HUES48 (cell line): Measurements from ENCODE around the gene UGT1A6.

Experiments
- H3K27ac ChIP-seq: one replicate; pipeline ENCODE4 v1.7.0; 2013; ENCODE audit warnings: low read depth, low read length, inconsistent platforms
- H3K27me3 ChIP-seq: 2 replicates; pipeline ENCODE4 v1.6.1; 2013; ENCODE audit warnings: mild to moderate bottlenecking, low read length; ENCODE audit not compliant: control insufficient read depth, insufficient read depth
- H3K36me3 ChIP-seq: 2 replicates; pipeline ENCODE4 v1.6.1; 2013; ENCODE audit warnings: low read length; ENCODE audit not compliant: control insufficient read depth, insufficient read depth
- H3K4me1 ChIP-seq: 2 replicates; pipeline ENCODE4 v1.6.1; 2013; ENCODE audit warnings: mild to moderate bottlenecking, low read length; ENCODE audit not compliant: control insufficient read depth, insufficient read depth
- H3K4me3 ChIP-seq: 2 replicates; pipeline ENCODE4 v1.5.1; 2013; ENCODE audit warnings: mild to moderate bottlenecking, low read depth, low read length
- H3K9ac ChIP-seq: 2 replicates; pipeline ENCODE4 v1.6.1; 2013; ENCODE audit warnings: mild to moderate bottlenecking, low read depth, low read length, moderate library complexity
- H3K9me3 ChIP-seq: 2 replicates; pipeline ENCODE4 v1.6.1; 2013; ENCODE audit warnings: low read length; ENCODE audit not compliant: control insufficient read depth, insufficient read depth

Gene UGT1A6

DNA sequence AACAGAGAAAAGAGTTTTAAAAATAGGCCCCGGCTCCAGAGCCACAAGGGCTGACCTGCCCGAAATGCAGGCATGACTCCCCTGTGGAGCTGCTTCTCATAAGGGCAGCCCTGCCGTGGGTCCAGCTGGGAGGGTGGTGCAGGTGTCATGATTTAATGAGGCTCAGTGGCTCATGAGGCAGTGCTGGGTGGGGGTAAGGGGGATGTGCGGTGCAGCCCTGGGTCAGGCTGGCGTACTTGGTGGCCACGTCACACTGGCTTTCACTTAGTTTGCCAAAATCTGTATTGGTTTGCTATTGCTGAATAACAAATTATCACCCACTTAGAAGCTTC is 128.1 kb downstream of the UGT1A6 start:
- Histone ChIP-seq H3K4me1 (no peaks in the 10 kb centered on the region), H3K9ac (no peak overlapping the region), H3K36me3 (no peaks in the 10 kb centered on the region), H3K27me3 (no peaks in the 10 kb centered on the region), H3K9me3 (no peaks in the 10 kb centered on the region), H3K27ac (no peak overlapping the region), H3K4me3 (no peak overlapping the region)

DNA sequence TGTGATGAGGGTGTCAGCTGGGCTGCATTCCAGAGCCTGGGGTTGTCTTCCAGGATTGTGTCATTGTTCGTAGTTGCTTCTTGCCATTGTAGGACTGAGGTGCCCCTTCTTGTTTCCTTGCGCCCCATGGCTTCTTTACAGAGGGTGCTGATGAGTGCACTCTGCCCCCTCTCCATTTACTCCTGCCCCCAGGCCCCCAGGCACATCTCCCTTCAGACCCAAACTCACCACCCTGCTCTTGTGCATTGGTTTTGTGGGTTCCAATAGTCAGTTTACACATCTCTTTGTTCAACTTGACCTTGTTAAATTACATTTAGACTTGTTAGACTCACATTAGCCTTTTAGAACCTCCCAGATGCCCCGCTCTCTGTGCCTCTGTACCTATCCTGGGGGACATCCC is 128.5 kb downstream of the UGT1A6 start:
- Histone ChIP-seq H3K4me1 (no peaks in the 10 kb centered on the region), H3K27ac (no peak overlapping the region), H3K9ac (no peak overlapping the region), H3K9me3 (no peaks in the 10 kb centered on the region), H3K27me3 (no peaks in the 10 kb centered on the region), H3K36me3 (no peaks in the 10 kb centered on the region), H3K4me3 (no peak overlapping the region)

DNA sequence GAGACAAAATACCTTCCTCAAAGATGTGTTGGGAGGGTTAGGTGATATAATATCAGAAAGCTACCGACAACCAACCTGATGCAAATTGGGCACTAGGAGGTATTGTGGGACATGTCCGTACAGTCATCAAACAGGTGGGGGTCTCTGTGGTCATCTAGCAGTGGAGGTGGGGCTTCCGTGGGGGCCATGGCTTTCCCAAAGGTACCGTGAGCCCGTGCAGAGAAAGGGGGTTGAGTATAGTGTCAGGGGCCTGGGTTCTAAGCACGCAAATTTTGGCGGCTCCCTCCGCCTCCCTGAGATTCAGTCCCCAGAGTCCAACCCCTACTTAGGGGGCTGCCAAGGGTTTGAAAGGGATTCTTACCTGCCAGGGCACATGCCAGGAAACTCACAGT is 129.0 kb downstream of the UGT1A6 start:
- H3K27ac ChIP-seq, result no peak overlapping the region

DNA sequence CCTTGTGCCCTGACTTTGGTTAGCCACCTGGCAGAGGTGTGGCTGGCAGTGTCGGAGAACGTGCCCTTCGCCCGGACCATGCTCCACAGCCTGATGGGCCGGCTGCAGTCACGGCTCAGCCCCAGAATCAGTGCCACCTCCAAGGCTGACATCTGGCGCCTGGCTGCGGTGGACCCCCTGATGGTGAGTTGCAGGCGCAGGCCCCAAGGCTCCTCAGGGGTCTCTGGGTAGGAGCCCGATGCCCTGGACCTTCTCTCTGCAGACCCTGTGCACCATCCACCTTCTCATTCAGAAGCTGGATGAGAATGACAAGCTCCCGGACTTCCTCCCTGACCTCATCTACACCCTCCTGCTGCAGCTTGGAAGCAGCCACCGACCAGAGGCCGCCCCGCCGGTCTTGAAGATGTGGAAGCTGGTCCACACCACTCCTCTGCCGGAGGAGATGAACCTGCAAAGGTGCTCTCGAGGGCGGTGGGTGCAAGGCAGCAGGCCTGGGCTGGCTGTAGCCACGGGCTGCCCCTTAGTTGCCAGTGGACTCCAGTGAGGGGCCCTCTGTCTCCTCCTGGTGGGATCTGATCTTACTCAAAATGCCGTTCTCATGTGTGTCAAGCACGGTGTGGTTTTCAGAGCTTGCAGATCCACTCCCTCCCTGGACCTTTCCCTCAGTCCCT is 129.5 kb downstream of the UGT1A6 start:
- H3K9me3 ChIP-seq, result no peaks in the 10 kb centered on the region
- no peak overlapping the region for H3K4me3 ChIP-seq
- H3K4me1 ChIP-seq, result no peaks in the 10 kb centered on the region

More for the DNA sequence above, 129.0 kb downstream of the UGT1A6 start:
- H3K36me3 ChIP-seq, result no peaks in the 10 kb centered on the region
- H3K9ac ChIP-seq, result no peak overlapping the region
- H3K4me3 ChIP-seq, result no peak overlapping the region
- no peaks in the 10 kb centered on the region for H3K9me3 ChIP-seq
- no peaks in the 10 kb centered on the region for H3K4me1 ChIP-seq
- H3K27me3 ChIP-seq, result no peaks in the 10 kb centered on the region

More for the DNA sequence above, 129.5 kb downstream of the UGT1A6 start:
- H3K9ac ChIP-seq, result no peak overlapping the region
- H3K27ac ChIP-seq, result no peak overlapping the region
- no peaks in the 10 kb centered on the region for H3K36me3 ChIP-seq
- no peaks in the 10 kb centered on the region for H3K27me3 ChIP-seq
